Stimulated activated CD8-positive, alpha-beta memory T cell treated with anti-CD3 and anti-CD28 coated beads, Interleukin-4, amount 100 ng/mL, for 24 hours (primary cell): ENCODE measurements around the gene EFCAB12.

ENCODE experiments used
- DNase-seq: peaks from one replicate; pipeline ENCODE4 v3.0.0-alpha.2; 2020; ENCODE audit warnings: low read depth

The EFCAB12 gene

GRCh38 chr3:129428376-129429079, at the start of gene EFCAB12:
Gene EFCAB12, minus strand, starts transcription at chr3:129428636. Its CDS starts 148 bp downstream, at chr3:129428488.
- peak; percentile 80 for DNase-seq

GRCh38 chr3:129476586-129476985, 48.1 kb upstream of the EFCAB12 start:
- no peak for DNase-seq

DNA sequence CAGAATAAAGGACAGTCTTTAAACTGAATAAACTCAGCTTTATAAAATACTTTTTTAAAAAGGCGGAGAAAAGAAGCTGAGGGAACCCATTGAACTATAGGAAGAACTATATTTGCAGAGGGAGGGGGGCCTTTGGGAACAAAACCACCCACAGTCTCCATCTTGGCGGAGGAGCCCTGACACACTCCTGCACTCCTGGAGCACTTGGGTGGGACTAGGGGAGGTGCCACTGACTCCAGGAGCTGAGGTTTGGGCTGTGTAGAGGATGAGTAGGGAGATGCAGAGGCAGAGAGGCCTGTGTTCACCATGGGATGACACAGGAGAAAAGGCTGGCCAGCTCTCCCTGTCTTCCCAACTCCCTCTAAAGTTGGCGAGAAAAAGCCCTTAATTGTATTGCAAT, 47.4 kb upstream of the EFCAB12 start:
- no peak for DNase-seq

- no peak for DNase-seq
These were observed 46.8 kb upstream of the EFCAB12 start for GRCh38 chr3:129474984-129475804.

DNA sequence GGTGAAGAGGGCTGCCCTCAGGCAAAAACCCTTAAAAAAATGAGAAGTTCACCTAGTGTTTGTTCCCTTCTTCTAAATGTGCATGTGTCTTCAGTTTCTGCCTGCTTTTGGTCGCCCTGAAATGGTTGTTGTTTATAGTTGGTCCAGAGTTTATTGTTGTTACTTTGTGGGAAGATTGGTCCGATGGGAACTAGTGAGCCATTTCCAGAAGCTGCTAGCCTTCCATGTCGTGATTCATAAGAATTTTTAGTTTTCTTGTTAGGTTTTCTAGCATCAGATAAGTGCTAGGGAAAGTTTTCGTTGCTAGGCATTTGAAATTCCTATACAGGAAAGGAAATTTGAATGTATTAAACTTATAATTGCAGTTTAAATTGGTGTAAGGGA, 45.3 kb upstream of the EFCAB12 start:
- DNase-seq, result no peak

DNA sequence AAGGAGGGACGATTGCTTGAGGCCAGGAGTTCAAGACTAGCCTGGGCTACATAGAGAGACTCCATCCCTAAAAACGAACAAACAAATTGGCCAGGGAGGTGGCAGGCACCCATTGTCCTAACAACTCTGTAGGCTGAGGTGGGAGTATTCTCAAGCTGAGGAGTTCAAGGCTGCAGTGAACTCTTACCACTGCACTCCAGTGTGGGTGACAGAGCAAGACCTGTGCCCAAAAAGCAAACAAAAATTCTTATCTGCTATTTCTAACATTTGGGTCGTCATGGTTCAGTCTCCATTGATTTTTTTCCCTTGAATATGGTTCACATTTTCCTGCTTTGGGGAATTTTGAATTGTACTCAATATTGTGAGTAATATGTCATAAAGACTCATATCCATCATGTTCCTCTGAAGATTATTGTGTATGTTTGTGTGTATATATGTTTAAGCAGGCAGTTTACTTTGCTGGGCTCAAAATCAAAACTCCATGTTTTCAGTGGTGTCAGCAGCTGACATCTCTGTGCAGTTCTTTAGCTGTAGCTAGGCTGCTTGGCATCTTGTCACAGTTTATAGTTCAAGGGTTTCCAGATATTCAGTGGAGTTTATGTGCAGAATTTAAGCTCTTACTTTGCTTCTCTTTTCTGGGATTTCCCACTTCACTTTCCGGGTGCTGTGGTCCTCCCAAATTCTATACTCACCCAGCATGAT, 44.8 kb upstream of the EFCAB12 start:
- no peak for DNase-seq

- DNase-seq, result no peak
These were observed 42.4 kb upstream of the EFCAB12 start for GRCh38 chr3:129470861-129471260.

GRCh38 chr3:129469026-129469425, 40.6 kb upstream of the EFCAB12 start:
- no peak for DNase-seq

- DNase-seq, result no peak
These were observed 39.5 kb upstream of the EFCAB12 start for GRCh38 chr3:129467932-129468331.

DNA sequence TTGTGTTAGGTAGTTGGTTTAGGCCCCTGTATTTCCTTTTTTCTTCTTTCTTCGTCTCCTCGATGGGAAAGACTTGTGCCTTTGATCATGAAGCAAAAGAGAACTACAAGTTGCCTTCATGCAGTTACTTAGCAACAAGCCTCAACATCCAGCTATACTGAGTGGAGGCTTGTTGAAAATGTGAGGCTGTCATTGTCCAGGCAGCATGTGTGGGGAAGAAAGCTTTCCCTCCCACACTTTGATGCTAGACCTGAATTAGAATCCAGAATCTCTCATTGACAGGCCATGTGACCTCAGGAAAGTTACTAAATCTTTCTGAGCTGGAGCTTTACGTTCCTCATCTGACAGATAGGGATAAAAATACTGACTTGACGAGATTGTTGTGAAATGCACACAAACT, 35.3 kb upstream of the EFCAB12 start:
- DNase-seq, result no peak

DNA sequence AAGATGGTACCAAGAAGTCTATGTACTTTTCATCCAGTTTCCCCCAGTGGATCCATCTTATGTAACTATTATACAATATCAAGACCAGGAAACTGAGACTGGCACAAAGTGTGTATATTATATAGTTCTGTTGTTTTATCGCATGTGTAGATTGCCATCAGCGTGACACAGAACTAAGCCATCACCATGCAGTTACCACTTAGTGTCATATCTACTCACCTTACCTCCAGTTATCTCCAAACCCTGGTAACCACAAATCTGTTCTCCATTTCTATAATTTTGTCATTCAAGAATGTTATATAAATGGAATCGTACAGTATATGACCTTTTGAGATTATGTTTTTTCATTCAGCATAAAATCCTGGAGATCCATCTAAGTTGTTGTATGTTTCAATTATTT, 34.7 kb upstream of the EFCAB12 start:
- no peak for DNase-seq

DNA sequence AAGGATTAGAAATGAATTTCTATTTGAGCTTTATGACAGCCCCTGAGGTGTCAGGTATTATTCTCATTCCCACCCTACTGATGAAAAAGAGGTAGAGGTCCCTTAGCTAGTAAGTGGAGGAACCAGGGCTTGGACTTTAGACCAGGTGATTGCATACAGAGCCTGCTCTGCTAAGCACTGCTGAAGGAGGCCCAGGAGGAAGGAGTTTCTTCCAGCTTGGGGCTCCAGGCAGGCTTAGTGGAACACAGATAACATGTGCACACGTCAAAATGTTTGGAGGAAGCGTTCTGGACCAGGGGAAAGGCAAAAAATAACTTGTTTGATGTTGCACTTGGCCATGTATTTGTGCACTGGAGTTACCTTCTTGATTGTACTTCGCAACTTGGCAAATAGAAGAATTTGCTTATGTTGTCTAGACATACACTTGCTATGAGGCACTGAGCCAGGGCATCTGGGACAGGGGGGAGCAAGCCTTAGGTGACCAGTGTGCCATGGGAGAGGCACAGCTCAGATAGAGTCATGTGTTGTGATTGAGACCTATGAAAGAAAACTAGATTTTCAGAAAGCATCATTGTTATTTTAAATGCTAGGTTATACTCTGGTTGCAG, 34.0 kb upstream of the EFCAB12 start:
- no peak for DNase-seq

DNA sequence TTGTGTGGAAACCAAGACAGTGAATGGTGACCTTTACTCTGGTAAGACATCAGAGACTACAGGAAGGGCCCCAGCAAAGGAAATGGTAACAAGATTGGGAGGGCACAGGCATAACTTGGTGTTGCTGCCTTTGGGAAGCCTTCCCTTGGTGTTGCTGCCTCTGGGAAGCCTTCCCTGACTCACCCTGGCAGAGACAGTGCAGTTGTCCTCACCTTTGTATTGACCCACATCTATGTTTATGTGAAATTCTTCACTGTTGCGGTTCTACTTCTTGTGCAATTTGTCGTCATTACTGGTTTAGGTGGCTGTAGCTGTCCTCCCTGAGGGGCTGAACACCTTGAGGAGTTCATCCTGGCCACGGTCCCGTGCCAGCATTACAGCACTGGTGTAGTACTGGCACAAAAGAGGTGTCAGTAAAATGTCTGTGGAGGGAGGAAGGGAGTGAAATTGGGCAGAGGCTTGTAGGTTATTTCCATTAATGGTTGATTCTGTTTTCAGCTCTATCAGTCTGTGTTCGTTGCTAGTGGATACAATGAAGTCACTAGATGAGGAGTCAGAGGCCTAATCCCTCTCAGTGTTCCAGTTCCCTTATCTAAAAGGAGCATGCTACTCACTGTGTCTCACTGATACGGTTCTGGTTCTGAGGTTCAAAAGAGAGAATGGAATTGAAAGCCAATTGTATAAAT, 33.2 kb upstream of the EFCAB12 start:
- no peak for DNase-seq

- no peak for DNase-seq
These were observed 32.6 kb upstream of the EFCAB12 start for GRCh38 chr3:129461022-129461421.

DNA sequence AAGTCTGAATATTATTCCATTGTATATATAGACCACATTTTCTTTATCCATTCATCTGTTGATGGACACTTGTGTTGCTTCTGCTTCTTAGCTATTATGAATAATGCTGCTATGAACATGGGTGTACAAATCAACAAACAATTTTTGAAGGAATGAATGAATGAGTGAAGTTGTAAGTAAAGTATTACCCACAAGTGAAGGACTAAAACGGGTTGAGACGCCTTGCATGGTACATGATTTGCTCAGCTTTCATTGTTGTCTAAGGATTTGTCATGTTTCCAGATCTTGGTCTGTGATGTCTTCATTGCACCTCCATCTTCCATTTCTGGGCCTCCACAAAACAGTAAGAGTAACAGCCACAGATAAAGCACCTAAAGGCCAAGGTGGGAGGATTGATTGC, 32.1 kb upstream of the EFCAB12 start:
- DNase-seq, result no peak

DNA sequence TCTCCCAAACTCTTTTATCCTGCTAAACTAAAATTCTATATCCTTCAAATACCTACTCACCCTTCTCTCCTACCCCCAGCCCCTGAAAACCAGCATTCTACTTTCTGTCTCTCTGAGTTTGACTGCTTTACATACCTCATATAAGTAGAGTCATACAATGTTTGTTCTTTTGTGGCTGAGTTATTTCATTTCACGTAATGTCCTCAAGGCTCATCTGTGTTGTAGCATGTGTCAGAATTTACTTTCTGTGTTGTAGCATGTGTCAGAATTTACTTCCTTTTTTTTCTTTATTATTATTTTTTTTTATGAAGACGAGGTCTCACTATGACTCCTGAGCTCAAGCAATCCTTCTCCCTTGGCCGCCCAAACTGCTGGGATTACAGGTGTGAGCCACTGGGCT, 31.7 kb upstream of the EFCAB12 start:
- no peak for DNase-seq

GRCh38 chr3:129453732-129454131, 25.3 kb upstream of the EFCAB12 start:
- no peak for DNase-seq

DNA sequence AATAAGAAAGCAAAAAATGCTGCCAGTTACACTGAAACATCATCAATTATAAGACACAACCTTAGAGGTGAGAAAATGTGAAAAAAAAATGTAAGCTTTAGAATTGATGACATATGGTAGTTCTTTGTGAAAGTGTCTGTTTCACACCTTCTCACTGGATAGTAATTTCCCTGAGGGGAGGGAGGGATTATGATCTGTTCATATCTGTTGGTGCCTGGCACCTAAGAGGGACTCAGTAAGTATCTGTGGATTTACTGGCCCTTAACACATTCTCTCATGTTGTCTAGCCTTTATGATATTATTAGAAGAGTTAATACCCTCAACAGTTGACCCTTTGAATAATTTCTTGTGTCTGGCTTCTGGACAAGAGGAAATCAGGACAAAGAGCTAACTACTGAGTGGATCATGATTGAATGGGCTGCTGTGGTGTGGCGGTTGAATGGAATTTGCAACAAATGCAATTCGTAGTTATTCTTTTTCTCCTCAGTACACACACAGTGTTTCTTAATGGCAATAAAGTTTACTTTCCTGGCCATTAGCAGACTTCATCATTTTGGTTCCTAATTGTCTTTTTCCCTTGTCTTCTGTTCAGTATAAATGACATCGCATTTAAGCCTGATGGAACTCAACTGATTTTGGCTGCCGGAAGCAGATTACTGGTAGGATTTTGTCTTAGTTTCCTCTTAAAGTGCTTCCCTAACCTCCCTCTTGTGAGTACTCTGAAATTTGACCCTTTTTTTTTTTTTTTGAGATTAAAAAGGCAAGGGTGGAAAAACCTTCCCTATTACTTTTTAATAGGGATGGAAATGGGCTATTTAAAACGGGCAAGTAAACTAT, 21.1 kb upstream of the EFCAB12 start:
- DNase-seq, result no peak

- no peak for DNase-seq
These were observed 19.9 kb upstream of the EFCAB12 start for GRCh38 chr3:129448186-129448895.

- no peak for DNase-seq
These were observed 18.5 kb upstream of the EFCAB12 start for GRCh38 chr3:129446926-129447325.
